MM.1S (cell line): Measurements from ENCODE around the gene ZNRF3.

Source experiments
- DNase-seq: peaks from one replicate; pipeline ENCODE4 v3.0.0-alpha.2; 2015
- H2AFZ ChIP-seq: fragments of 300-600 bp; sonication (generic); 2 replicates; pipeline ENCODE4 v1.6.0; 2016; ENCODE audit warnings: antibody characterized with exemption, low read length
- H3F3A ChIP-seq: fragments of 300-600 bp; sonication (generic); 2 replicates; pipeline ENCODE4 v1.6.1; 2016; ENCODE audit warnings: mild to moderate bottlenecking, antibody characterized with exemption, low read length, moderate library complexity, mixed read lengths; ENCODE audit not compliant: insufficient read depth
- H3K27ac ChIP-seq: fragments of 300-600 bp; sonication (generic); 2 replicates; pipeline ENCODE4 v1.5.1; 2016; ENCODE audit warnings: mild to moderate bottlenecking, low read length
- H3K27me3 ChIP-seq: fragments of 300-600 bp; sonication (generic); replicated peaks from 2 replicates; pipeline ENCODE4 v1.6.0; 2016; ENCODE audit warnings: low read length; ENCODE audit not compliant: insufficient read depth
- H3K36me3 ChIP-seq: fragments of 300-600 bp; sonication (generic); replicated peaks from 2 replicates; pipeline ENCODE4 v1.6.1; 2016; ENCODE audit warnings: mild to moderate bottlenecking, low read length, mixed read lengths; ENCODE audit not compliant: insufficient read depth
- H3K4me1 ChIP-seq: fragments of 300-600 bp; sonication (generic); 2 replicates; pipeline ENCODE4 v1.6.1; 2016; ENCODE audit warnings: low read length, mixed read lengths
- H3K4me2 ChIP-seq: fragments of 300-600 bp; sonication (generic); 2 replicates; pipeline ENCODE4 v1.6.0; 2016; ENCODE audit warnings: low read depth, low read length
- H3K4me3 ChIP-seq: fragments of 300-600 bp; sonication (generic); 2 replicates; pipeline ENCODE4 v1.5.1; 2016; ENCODE audit warnings: low read length, mixed read lengths
- H3K79me2 ChIP-seq: fragments of 300-600 bp; sonication (generic); 2 replicates; pipeline ENCODE4 v1.6.1; 2016; ENCODE audit warnings: mixed run types, low read length, mixed read lengths
- H3K9ac ChIP-seq: fragments of 300-600 bp; sonication (generic); 2 replicates; pipeline ENCODE4 v1.6.1; 2016; ENCODE audit warnings: low read length, mixed read lengths
- H3K9me2 ChIP-seq: fragments of 300-600 bp; sonication (generic); replicated peaks from 2 replicates; pipeline ENCODE4 v1.6.1; 2016; ENCODE audit warnings: mild to moderate bottlenecking, low read length, mixed read lengths; ENCODE audit not compliant: insufficient read depth
- H3K9me3 ChIP-seq: fragments of 300-600 bp; sonication (generic); replicated peaks from 2 replicates; pipeline ENCODE4 v1.6.1; 2016; ENCODE audit warnings: mild to moderate bottlenecking, low read length, mixed read lengths; ENCODE audit not compliant: insufficient read depth
- H4K20me1 ChIP-seq: fragments of 300-600 bp; sonication (generic); 2 replicates; pipeline ENCODE4 v1.6.1; 2016; ENCODE audit warnings: mild to moderate bottlenecking, low read length, moderate library complexity, mixed read lengths; ENCODE audit not compliant: insufficient read depth
- EZH2 ChIP-seq: fragments of 300-600 bp; sonication (generic); optimal IDR thresholded peaks from 2 replicates; pipeline ENCODE3; 2017; ENCODE audit warnings: low read depth, mild to moderate bottlenecking, antibody characterized with exemption, low read length, mixed read lengths
- EZH2phosphoT487 ChIP-seq: fragments of 300-600 bp; sonication (generic); IDR thresholded peaks from 2 replicates; pipeline ENCODE4 v1.6.1; 2018; ENCODE audit warnings: antibody characterized with exemption, low read length
- TF ChIP-seq, protein P1 (sequence below): fragments of 300-600 bp; sonication (generic); IDR thresholded peaks from 2 replicates; pipeline ENCODE4 v1.5.1; 2016; ENCODE audit warnings: antibody characterized with exemption, low read length, mixed read lengths

Gene ZNRF3

DNA sequence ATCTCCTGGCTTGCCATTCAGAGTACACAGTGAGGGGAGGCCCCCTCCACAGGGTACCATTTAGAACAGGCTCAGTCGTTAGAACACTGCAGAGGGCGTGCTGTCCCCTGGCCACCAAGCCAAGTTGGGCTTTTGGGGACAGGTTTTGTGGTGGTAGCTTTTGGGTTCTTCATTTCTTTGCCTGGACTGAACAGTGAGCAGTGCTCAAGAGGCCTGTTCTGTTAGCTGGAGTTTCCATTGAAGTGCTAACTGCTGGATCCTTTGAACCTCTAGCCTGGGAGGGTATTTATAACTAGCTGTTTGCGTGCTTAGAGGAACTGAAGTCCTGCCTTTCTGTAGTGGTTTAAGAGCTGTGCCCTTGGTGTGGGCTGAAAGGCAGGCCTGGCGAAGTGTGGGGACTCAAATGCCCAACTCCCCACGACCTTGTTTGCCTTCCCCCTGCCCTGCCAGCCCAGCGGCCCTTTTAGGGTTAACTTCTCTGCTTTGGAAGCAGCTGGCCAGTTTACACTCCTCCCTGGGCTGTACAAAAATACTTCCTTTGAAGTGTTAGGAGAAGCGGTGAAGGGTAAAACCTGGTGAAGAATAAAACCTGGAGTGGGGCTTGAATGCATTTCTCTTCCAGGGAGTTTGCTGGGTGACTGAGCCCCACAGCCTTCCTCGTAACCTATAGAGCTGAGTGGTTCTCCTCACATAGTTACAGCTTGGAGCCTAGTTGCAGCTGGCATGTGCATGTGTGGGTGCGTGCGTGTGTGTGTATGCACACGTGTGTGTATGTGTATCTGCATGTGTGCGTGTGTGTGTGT is 34.6 kb downstream of the ZNRF3 start:
- no peaks in the 10 kb centered on the region for H4K20me1 ChIP-seq
- H3K36me3 ChIP-seq: no peaks in the 10 kb centered on the region
- H3K27ac ChIP-seq: no peak overlapping the region
- H3K9me3 ChIP-seq: no peaks in the 10 kb centered on the region
- H3F3A ChIP-seq: no peaks in the 10 kb centered on the region
- no peak overlapping the region for H2AFZ ChIP-seq
- no peak overlapping the region for H3K4me3 ChIP-seq
- DNase-seq: no peak
- no peaks in the 10 kb centered on the region for H3K4me1 ChIP-seq
- no peak overlapping the region for H3K9ac ChIP-seq
- peaks cover 22% of the 10 kb centered on the region; the same call in 1 of the 2 replicates for H3K79me2 ChIP-seq
- H3K4me2 ChIP-seq: no peak overlapping the region
- H3K9me2 ChIP-seq: no peaks in the 10 kb centered on the region
- no peaks in the 10 kb centered on the region for H3K27me3 ChIP-seq
- TF ChIP-seq, protein P1, sequence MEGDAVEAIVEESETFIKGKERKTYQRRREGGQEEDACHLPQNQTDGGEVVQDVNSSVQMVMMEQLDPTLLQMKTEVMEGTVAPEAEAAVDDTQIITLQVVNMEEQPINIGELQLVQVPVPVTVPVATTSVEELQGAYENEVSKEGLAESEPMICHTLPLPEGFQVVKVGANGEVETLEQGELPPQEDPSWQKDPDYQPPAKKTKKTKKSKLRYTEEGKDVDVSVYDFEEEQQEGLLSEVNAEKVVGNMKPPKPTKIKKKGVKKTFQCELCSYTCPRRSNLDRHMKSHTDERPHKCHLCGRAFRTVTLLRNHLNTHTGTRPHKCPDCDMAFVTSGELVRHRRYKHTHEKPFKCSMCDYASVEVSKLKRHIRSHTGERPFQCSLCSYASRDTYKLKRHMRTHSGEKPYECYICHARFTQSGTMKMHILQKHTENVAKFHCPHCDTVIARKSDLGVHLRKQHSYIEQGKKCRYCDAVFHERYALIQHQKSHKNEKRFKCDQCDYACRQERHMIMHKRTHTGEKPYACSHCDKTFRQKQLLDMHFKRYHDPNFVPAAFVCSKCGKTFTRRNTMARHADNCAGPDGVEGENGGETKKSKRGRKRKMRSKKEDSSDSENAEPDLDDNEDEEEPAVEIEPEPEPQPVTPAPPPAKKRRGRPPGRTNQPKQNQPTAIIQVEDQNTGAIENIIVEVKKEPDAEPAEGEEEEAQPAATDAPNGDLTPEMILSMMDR: no peak
- no peak for TF ChIP-seq EZH2phosphoT487
- no peak for TF ChIP-seq EZH2

DNA sequence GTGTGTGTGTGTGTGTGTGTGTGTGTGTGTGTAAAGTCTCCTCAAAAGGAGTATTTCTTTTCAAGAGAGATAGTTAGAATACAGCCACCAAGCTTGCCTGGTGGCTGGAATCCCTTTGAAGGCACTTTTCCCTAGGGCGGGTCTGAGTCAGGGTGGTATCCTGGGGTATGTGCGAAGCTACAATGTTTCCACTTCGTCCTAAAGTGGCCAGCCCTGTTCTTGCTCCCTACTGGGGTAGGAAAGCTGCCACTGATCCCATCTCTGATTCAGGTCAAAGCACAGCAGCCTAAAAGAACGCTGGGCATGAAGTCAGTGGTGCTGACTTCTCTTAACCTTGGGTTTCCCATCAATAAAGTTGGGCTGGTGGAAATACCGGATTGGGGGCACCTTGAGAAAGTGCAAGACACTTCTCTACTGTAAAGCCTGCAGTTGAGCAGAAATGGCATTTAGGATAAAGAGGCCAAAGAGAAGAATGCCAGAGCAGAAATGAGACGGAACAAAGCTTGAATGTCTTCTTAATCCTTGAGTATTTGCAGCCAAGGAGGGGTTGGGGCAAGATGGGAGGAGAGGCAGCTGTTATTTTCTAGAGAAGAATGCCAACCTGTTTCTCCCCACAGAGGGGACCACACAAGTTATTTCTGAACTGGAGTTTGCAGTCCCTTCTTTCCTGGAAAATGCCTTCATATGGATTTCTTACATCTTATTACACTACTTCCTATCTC is 35.3 kb downstream of the ZNRF3 start:
- Histone ChIP-seq H3K9me2 (no peaks in the 10 kb centered on the region), H3K4me1 (no peaks in the 10 kb centered on the region), H2AFZ (no peak overlapping the region), H3K27ac (no peak overlapping the region), H3K9ac (no peak overlapping the region), H4K20me1 (no peaks in the 10 kb centered on the region), H3K4me3 (no peak overlapping the region), H3K36me3 (no peaks in the 10 kb centered on the region), H3K4me2 (no peak overlapping the region), H3K79me2 (peaks cover 18% of the 10 kb centered on the region; the same call in 1 of the 2 replicates), H3K9me3 (no peaks in the 10 kb centered on the region), H3K27me3 (no peaks in the 10 kb centered on the region), H3F3A (no peaks in the 10 kb centered on the region)
- no peak for TF ChIP-seq EZH2
- no peak for TF ChIP-seq EZH2phosphoT487
- TF ChIP-seq, protein P1: no peak
- DNase-seq: no peak

DNA sequence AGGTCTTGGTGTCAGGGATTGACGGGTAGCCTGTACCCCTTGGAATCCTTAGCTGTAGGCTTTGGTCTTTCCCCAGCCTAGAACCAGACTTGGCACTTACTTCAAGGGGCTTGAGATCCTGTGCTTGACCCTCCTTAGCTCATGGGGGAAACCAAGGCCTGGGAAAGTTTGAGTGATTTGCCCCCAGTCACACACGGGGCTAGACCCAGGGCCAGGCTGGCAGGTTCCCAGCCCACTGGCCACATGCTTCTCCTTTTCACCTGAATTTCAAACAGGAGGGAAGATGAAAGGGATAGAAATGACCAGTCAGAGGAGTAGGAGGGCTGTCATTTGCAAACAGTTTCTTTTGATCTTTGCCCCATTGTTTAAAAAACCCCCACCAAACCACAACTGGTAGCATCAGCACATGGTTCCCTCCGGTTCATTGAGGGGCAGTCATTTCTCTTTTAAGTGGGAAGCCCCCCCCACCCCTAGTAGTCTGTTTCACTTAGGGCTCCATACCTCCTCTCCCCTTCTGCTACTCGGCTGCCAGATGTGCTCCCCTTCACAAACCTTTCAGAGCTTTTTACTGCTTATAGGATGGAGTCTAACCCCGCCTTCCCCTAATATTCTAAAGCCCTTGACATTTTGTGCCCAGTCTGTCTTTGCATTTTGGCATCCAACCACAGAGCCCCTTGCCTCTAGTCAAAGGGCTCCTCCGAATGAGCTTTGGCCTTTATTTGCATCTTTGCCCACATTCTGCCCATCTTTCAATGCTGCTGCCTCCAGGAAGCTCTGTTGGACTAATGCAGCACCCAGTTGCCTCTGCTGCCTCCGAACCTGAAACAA is 37.6 kb downstream of the ZNRF3 start:
- no peaks in the 10 kb centered on the region for H3K9me3 ChIP-seq
- TF ChIP-seq, protein P1: no peak
- TF ChIP-seq EZH2: no peak
- no peak for TF ChIP-seq EZH2phosphoT487
- H3F3A ChIP-seq: no peaks in the 10 kb centered on the region
- H3K36me3 ChIP-seq: no peaks in the 10 kb centered on the region
- no peaks in the 10 kb centered on the region for H3K9me2 ChIP-seq
- H3K79me2 ChIP-seq: peaks cover 22% of the 10 kb centered on the region
- no peak overlapping the region for H3K4me2 ChIP-seq
- no peaks in the 10 kb centered on the region for H4K20me1 ChIP-seq
- no peak overlapping the region for H2AFZ ChIP-seq
- H3K4me3 ChIP-seq: no peak overlapping the region
- H3K4me1 ChIP-seq: no peaks in the 10 kb centered on the region
- H3K9ac ChIP-seq: no peak overlapping the region
- no peak overlapping the region for H3K27ac ChIP-seq
- H3K27me3 ChIP-seq: no peaks in the 10 kb centered on the region
- no peak for DNase-seq
